PC-9 (cell line): ENCODE measurements around the gene GATAD2B. TPM values are rescaled to one million over a fixed set of nuclear protein-coding genes. Genes with fewer than 3 reads are reported as not detected.
A peak's percentile ranks its signal among the peaks of the same experiment; 100 is the strongest.

Experiments used
- BruUV-seq: library from RNA; stranded (reverse); fragments of 400-500 nt; replicated peaks from 2 replicates; lab custom pipeline; 2021; lab: Mats Ljungman, UMichigan
- CTCF ChIA-PET: fragments of 300-600 bp; sonication (Branson Sonifier 250); formaldehyde crosslinking; loops from one replicate; lab custom pipeline; 2022; ENCODE audit warnings: antibody characterized with exemption; lab: Charles Lee
- POLR2A ChIA-PET: fragments of 300-600 bp; sonication (Branson Sonifier 250); formaldehyde crosslinking; loops from one replicate; lab custom pipeline; 2022; ENCODE audit warnings: antibody characterized with exemption; ENCODE audit not compliant: unreplicated experiment; lab: Charles Lee
- DNase-seq, 2 experiments: peaks; one replicate each; pipeline versions ENCODE4 v3.0.0 to v3.0.0-alpha.2; 2015 to 2022; ENCODE audit warnings: mixed read lengths in 1 of 2
- H2AFZ ChIP-seq: fragments of 200-600 bp; sonication (generic); 2 replicates; pipeline ENCODE4 v1.8.1; 2017; ENCODE audit warnings: antibody characterized with exemption
- H3F3A ChIP-seq: fragments of 200-600 bp; sonication (generic); 2 replicates; pipeline ENCODE4 v1.8.1; 2017; ENCODE audit warnings: antibody characterized with exemption, mild to moderate bottlenecking, low read depth; ENCODE audit not compliant: insufficient read depth
- H3K27ac ChIP-seq: fragments of 200-600 bp; sonication (generic); 2 replicates; pipeline ENCODE4 v1.6.1; 2016; ENCODE audit warnings: mixed run types
- H3K27me3 ChIP-seq: fragments of 200-600 bp; sonication (generic); 2 replicates; pipeline ENCODE4 v1.6.1; 2016; ENCODE audit warnings: low read depth, mixed run types; ENCODE audit not compliant: insufficient read depth
- H3K36me3 ChIP-seq: fragments of 200-600 bp; sonication (generic); 2 replicates; pipeline ENCODE4 v1.6.1; 2016; ENCODE audit warnings: low read depth, mixed run types
- H3K4me1 ChIP-seq: fragments of 200-600 bp; sonication (generic); replicated peaks from 2 replicates; pipeline ENCODE4 v1.6.1; 2016; ENCODE audit warnings: mixed run types; ENCODE audit not compliant: insufficient read depth
- H3K4me2 ChIP-seq: fragments of 200-600 bp; sonication (generic); 2 replicates; pipeline ENCODE4 v1.6.1; 2017; ENCODE audit warnings: mixed run types
- H3K4me3 ChIP-seq: fragments of 200-600 bp; sonication (generic); 2 replicates; pipeline ENCODE4 v1.6.1; 2016; ENCODE audit warnings: mixed run types
- H3K79me2 ChIP-seq: fragments of 200-600 bp; sonication (generic); 2 replicates; pipeline ENCODE4 v1.6.1; 2017; ENCODE audit warnings: low read depth, mixed run types
- H3K9me2 ChIP-seq: fragments of 200-600 bp; sonication (generic); 2 replicates; pipeline ENCODE4 v1.8.1; 2017; ENCODE audit warnings: mild to moderate bottlenecking; ENCODE audit not compliant: insufficient read depth
- H3K9me3 ChIP-seq: fragments of 200-600 bp; sonication (generic); 2 replicates; pipeline ENCODE4 v1.8.1; 2016; ENCODE audit warnings: low read depth; ENCODE audit not compliant: insufficient read depth
- H4K20me1 ChIP-seq: fragments of 200-600 bp; sonication (generic); 2 replicates; pipeline ENCODE4 v1.8.1; 2017; ENCODE audit not compliant: insufficient read depth
- EZH2 ChIP-seq: fragments of 200-600 bp; sonication (generic); IDR thresholded peaks from 2 replicates; pipeline ENCODE4 v1.8.0; 2017; ENCODE audit warnings: antibody characterized with exemption, low read depth
- intact Hi-C: fragments of 100-400 bp; cut with micrococcal nuclease; formaldehyde crosslinking; loops from one replicate; pipeline ENCODE4 v1.10.0; 2022; ENCODE audit not compliant: unreplicated experiment
- total RNA-seq: library from RNA; stranded (reverse); gene quantifications from 2 replicates; pipeline ENCODE4 v1.2.3, GENCODE V29; 2021
- TF ChIP-seq, protein P1 (sequence below): fragments of 200-600 bp; sonication (generic); conservative IDR thresholded peaks from 2 replicates; pipeline ENCODE4 v1.6.1; 2017; ENCODE audit warnings: mixed run types, antibody characterized with exemption, mild to moderate bottlenecking, moderate library complexity

The GATAD2B gene
- total RNA-seq, 1 experiment from 2014 or later, result 56.1 TPM

DNA sequence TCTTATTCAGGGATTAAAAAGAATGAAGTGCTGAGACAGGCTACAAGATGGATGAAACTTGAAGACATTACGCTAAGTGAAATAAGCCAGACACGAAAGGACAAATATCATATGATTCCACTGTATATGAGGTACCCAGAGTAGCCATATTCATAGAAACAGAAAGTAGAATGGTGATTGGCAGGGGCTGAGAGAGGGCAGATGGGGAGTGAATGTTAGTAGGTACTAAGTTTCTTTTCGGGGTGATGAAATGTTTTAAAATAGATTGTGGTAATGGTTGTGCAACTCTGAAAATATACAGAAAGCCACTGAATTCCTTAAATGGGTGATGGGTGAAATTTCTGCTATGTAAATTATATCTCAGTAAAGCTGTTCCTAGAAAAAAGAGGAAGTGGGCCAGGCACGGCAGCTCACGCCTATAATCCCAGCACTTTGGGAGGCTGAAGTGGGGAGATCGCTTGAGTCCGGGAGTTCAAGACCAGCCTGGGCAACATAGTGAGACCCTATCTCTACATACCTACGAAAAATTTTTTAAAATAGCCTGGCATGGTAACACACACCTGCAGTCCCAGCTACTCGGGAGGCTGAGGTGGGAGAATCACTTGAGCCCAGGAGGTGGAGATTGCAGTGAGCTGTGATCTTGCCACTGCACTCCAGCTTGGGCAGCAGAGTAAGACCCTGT is 131.7 kb downstream of the GATAD2B start:
- POLR2A ChIA-PET, result no interaction called here
- Histone ChIP-seq H3K4me2 (peak overlapping the region; percentile 39), H3K9me2 (no peaks in the 10 kb centered on the region), H3K27me3 (no peaks in the 10 kb centered on the region), H3K9me3 (no peaks in the 10 kb centered on the region), H3K27ac (no peak overlapping the region), H3F3A (peaks cover 12% of the 10 kb centered on the region; the same call in 1 of the 2 replicates), H3K4me3 (no peak overlapping the region), H3K4me1 (peaks cover 15% of the 10 kb centered on the region), H3K79me2 (no peaks in the 10 kb centered on the region), H4K20me1 (no peaks in the 10 kb centered on the region), H2AFZ (peak overlapping the region; percentile 73), H3K36me3 (no peaks in the 10 kb centered on the region)
- TF ChIP-seq, protein P1, sequence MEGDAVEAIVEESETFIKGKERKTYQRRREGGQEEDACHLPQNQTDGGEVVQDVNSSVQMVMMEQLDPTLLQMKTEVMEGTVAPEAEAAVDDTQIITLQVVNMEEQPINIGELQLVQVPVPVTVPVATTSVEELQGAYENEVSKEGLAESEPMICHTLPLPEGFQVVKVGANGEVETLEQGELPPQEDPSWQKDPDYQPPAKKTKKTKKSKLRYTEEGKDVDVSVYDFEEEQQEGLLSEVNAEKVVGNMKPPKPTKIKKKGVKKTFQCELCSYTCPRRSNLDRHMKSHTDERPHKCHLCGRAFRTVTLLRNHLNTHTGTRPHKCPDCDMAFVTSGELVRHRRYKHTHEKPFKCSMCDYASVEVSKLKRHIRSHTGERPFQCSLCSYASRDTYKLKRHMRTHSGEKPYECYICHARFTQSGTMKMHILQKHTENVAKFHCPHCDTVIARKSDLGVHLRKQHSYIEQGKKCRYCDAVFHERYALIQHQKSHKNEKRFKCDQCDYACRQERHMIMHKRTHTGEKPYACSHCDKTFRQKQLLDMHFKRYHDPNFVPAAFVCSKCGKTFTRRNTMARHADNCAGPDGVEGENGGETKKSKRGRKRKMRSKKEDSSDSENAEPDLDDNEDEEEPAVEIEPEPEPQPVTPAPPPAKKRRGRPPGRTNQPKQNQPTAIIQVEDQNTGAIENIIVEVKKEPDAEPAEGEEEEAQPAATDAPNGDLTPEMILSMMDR, result no peak
- TF ChIP-seq EZH2, result no peak
- DNase-seq, result peak in 1 of 2 experiments; percentile 73
- BruUV-seq, result no TSS peak
- CTCF ChIA-PET, result interaction anchor here (0.6 kb wide), 1 partner anchor 93 kb away, joined by 4 read pairs; no protein-coding TSS in a partner anchor
- intact Hi-C loops, result no loop called here

DNA sequence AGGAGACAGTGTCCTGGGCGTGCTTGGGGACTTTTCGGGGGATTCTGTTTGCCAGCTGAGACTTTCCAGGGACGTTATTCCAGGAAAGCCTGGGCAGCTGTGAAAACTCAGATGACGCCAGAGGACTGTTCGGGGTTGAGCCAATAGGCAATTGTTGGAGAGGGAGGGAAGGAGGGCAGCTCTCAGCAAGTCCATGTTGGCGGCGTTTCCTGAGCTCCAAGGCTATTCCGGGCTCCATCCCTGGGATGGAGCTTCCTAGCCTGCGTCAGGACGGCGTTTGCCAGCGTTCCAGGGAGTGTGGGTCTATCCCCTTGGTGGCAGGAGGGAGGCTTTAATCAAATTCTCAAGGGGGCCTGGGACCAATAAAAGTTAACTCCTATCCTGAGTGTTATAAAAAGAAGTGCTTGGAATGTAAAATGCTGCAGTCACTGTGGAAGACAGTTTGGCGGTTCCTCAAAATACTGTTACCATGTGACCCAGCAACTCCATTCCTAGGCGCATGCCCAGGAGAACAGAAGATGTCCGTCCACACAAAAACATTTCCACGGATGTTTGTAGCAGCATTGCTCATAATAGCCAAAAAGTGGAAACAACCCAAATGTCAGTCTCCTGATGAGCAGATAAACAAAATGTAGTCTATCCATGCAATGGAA is 132.3 kb downstream of the GATAD2B start:
- no peak overlapping the region for H3K4me3 ChIP-seq
- H3K9me3 ChIP-seq, result no peaks in the 10 kb centered on the region
- peaks cover 12% of the 10 kb centered on the region; the same call in 1 of the 2 replicates for H3F3A ChIP-seq
- no peak for TF ChIP-seq EZH2
- TF ChIP-seq, protein P1, result no peak
- H4K20me1 ChIP-seq, result no peaks in the 10 kb centered on the region
- H3K4me1 ChIP-seq, result peaks cover 15% of the 10 kb centered on the region
- peak overlapping the region; percentile 73 for H2AFZ ChIP-seq
- no peaks in the 10 kb centered on the region for H3K9me2 ChIP-seq
- CTCF ChIA-PET, result interaction anchor here (0.6 kb wide), 1 partner anchor 93 kb away, joined by 4 read pairs; no protein-coding TSS in a partner anchor
- DNase-seq, result no peak
- BruUV-seq, result no TSS peak
- POLR2A ChIA-PET, result no interaction called here
- no peaks in the 10 kb centered on the region for H3K36me3 ChIP-seq
- H3K79me2 ChIP-seq, result no peaks in the 10 kb centered on the region
- H3K27ac ChIP-seq, result no peak overlapping the region
- H3K27me3 ChIP-seq, result no peaks in the 10 kb centered on the region
- intact Hi-C loops, result no loop called here
- H3K4me2 ChIP-seq, result peak overlapping the region; percentile 39

DNA sequence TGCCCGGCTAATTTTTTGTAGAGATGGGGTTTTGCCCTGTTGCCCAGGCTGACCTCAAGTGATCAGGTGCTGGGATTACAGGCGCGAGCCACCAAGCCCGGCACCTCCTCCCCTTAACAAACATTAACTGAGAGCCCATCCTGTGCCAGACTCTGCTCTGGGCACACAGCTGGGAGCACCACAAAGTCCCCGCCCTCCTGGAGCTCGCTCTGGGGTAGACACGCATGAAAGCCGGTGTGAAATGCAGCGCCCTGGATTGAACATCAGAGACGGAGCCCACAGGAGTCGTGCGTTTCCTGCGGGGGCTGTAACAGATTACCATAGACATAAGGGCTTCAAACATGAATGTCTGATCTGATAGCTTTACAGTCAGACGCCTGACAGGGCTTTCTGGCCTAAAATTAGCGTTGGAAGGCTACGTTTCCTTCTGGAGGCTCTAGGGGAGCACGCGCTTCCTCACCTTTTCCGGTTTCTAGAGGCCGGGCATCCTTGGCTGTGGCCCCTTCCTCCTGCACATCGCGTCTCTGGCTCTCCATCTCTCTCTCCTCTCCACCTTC is 133.2 kb downstream of the GATAD2B start:
- no peak for TF ChIP-seq EZH2
- TF ChIP-seq, protein P1, result no peak
- H3K36me3 ChIP-seq, result no peaks in the 10 kb centered on the region
- H3K79me2 ChIP-seq, result no peaks in the 10 kb centered on the region
- peaks cover 15% of the 10 kb centered on the region for H3K4me1 ChIP-seq
- H3K4me2 ChIP-seq, result no peak overlapping the region
- intact Hi-C loops, result loop anchor here (10.0 kb wide), 1 partner anchor 275 kb away; no protein-coding TSS in a partner anchor
- H3K9me2 ChIP-seq, result no peaks in the 10 kb centered on the region
- H3K9me3 ChIP-seq, result no peaks in the 10 kb centered on the region
- no peaks in the 10 kb centered on the region for H4K20me1 ChIP-seq
- no TSS peak for BruUV-seq
- ChIA-PET POLR2A (no interaction called here), CTCF (no interaction called here)
- H3K27me3 ChIP-seq, result no peaks in the 10 kb centered on the region
- DNase-seq, result no peak
- peaks cover 17% of the 10 kb centered on the region; the same call in 1 of the 2 replicates for H3F3A ChIP-seq
- H3K4me3 ChIP-seq, result no peak overlapping the region
- no peak overlapping the region for H3K27ac ChIP-seq
- no peak overlapping the region for H2AFZ ChIP-seq
